Liver (tissue), 9 donors: ENCODE results near the gene CLDN6. TPM values are rescaled to one million over a fixed set of nuclear protein-coding genes. Genes with fewer than 3 reads are reported as not detected.

Experiments
- DNase-seq: peaks from one replicate; pipeline ENCODE4 v3.0.0-alpha.2; 2017; ENCODE audit warnings: low spot score
- H3K27ac ChIP-seq, 2 donors: one replicate each; pipeline ENCODE4 v1.7.0; 2013; ENCODE audit warnings: inconsistent platforms in 2 of 2, low read length in 2 of 2, control low read depth in 1 of 2, low read depth in 1 of 2, mild to moderate bottlenecking in 1 of 2
- H3K27me3 ChIP-seq, 4 donors: one replicate each; pipeline versions ENCODE4 v1.6.1 to v1.7.0; 2013; ENCODE audit warnings: low read length in 3 of 4, inconsistent platforms in 1 of 4, mild to moderate bottlenecking in 1 of 4, moderate library complexity in 1 of 4; ENCODE audit not compliant: control insufficient read depth in 4 of 4, insufficient read depth in 4 of 4
- H3K36me3 ChIP-seq, 4 donors: one replicate each; pipeline versions ENCODE4 v1.6.1 to v1.7.0; 2013; ENCODE audit warnings: low read length in 3 of 4, mild to moderate bottlenecking in 3 of 4, low read depth in 1 of 4, moderate library complexity in 1 of 4; ENCODE audit not compliant: control insufficient read depth in 4 of 4, insufficient read depth in 3 of 4
- H3K4me1 ChIP-seq, 4 donors: one replicate each; pipeline versions ENCODE4 v1.6.1 to v1.7.0; 2013; ENCODE audit warnings: low read length in 3 of 4, mild to moderate bottlenecking in 3 of 4, moderate library complexity in 1 of 4; ENCODE audit not compliant: control insufficient read depth in 4 of 4, insufficient read depth in 4 of 4
- H3K4me3 ChIP-seq, 3 donors: one replicate each; pipeline versions ENCODE4 v1.6.1 to v1.7.0; 2013; ENCODE audit warnings: low read length in 3 of 3, control low read depth in 1 of 3, low read depth in 1 of 3, mild to moderate bottlenecking in 1 of 3
- H3K9ac ChIP-seq, 2 donors: one replicate each; pipeline ENCODE4 v1.7.0; 2013; ENCODE audit warnings: low read length in 2 of 2, mild to moderate bottlenecking in 2 of 2, moderate library complexity in 2 of 2, control low read depth in 1 of 2, low read depth in 1 of 2
- H3K9me3 ChIP-seq, 4 donors: one replicate each; pipeline versions ENCODE4 v1.6.1 to v1.7.0; 2013; ENCODE audit warnings: low read length in 3 of 4; ENCODE audit not compliant: control insufficient read depth in 4 of 4
- CTCF ChIP-seq: fragments of 150-350 bp; IDR thresholded peaks from 2 replicates; pipeline ENCODE4 v1.5.1; 2017; ENCODE audit warnings: improper control_type of control experiment, low read depth, low read length; ENCODE audit not compliant: missing input control
- EGR1 ChIP-seq, 2 donors: IDR thresholded peaks; 2 replicates each; pipeline ENCODE4 v1.6.1; 2016 to 2018; ENCODE audit warnings: antibody characterized with exemption in 2 of 2, low read depth in 2 of 2
- FOXA1 ChIP-seq: IDR thresholded peaks from 2 replicates; pipeline ENCODE4 v1.6.1; 2016; ENCODE audit warnings: antibody characterized with exemption
- GABPA ChIP-seq, 2 donors: IDR thresholded peaks in 1 of 2; conservative IDR thresholded peaks in 1 of 2; 2 replicates each; pipeline ENCODE4 v1.6.1; 2016; ENCODE audit warnings: antibody characterized with exemption in 2 of 2, mild to moderate bottlenecking in 1 of 2, moderate library complexity in 1 of 2
- HNF4G ChIP-seq: IDR thresholded peaks from 2 replicates; pipeline ENCODE4 v1.6.1; 2016; ENCODE audit warnings: antibody characterized with exemption
- MAX ChIP-seq: IDR thresholded peaks from 2 replicates; pipeline ENCODE4 v1.6.1; 2016; ENCODE audit warnings: antibody characterized with exemption
- NR2F2 ChIP-seq: IDR thresholded peaks from 2 replicates; pipeline ENCODE4 v1.6.1; 2016; ENCODE audit warnings: antibody characterized with exemption
- RAD21 ChIP-seq, 2 donors: IDR thresholded peaks; 2 replicates each; pipeline ENCODE4 v1.6.1; 2016; ENCODE audit warnings: antibody characterized with exemption in 2 of 2, mild to moderate bottlenecking in 2 of 2
- REST ChIP-seq: IDR thresholded peaks from 2 replicates; pipeline ENCODE4 v1.6.1; 2016; ENCODE audit warnings: antibody characterized with exemption, mild to moderate bottlenecking
- RXRA ChIP-seq, 2 donors: IDR thresholded peaks; 2 replicates each; pipeline ENCODE4 v1.6.1; 2017 to 2018; ENCODE audit warnings: antibody characterized with exemption in 2 of 2, mild to moderate bottlenecking in 1 of 2
- WGBS: extraction: QIAGEN DNeasy Blood & Tissue Kit; methylation state at CpG from one replicate; pipeline ENCODE4 v1.1.7; 2013; 5-methylcytosine and 5-hydroxymethylcytosine counted together
- polyA plus RNA-seq, 2 donors: library from polyadenylated mRNA; stranded (reverse) in 1 of 2; unstranded in 1 of 2; fragments of 200-250 nt in 1 of 2; fragments of >200 nt in 1 of 2; fragmentation: Nextera tagmentation in 1 of 2; extraction: Ambion mirVana in 1 of 2; gene quantifications; one replicate each; pipeline versions ENCODE4 v1.2.1 to v1.2.3, GENCODE V29; 2013 to 2015
- total RNA-seq, 2 donors: library from RNA; depleted of rRNA; stranded (reverse); fragments of >200 nt; gene quantifications; one replicate each; pipeline ENCODE4 v1.2.3, GENCODE V29; 2014
- donor health status: healthy.
- donor health status: healthy.
- donor health status: healthy.
- donor health status: healthy.
- donor health status: healthy.

The CLDN6 gene
- total and polyA plus RNA-seq, 4 donors: 0.75 TPM; not detected in 3

- Histone ChIP-seq H3K27ac (no peak overlapping the region), H3K4me3 (peak overlapping the region in 1 of 3 donors; percentile 7), H3K9me3 (no peaks in the 10 kb centered on the region), H3K9ac (no peak overlapping the region), H3K36me3 (no peaks in the 10 kb centered on the region), H3K27me3 (peaks cover 0 to 14% (median 4%) of the 10 kb centered on the region in 4 donors), H3K4me1 (peaks cover 7 to 44% (median 34%) of the 10 kb centered on the region in 4 donors)
- TF ChIP-seq EGR1 (IDR thresholded peaks at IDR 0.05; ENCODE audit: low read depth in 2 of 2) (no peak), RAD21 (IDR thresholded peaks at IDR 0.05) (no peak), RXRA (IDR thresholded peaks at IDR 0.05) (no peak), GABPA (IDR thresholded peaks at IDR 0.05 in 1 of 2, conservative IDR thresholded peaks at IDR 0.05 in 1 of 2) (no peak)
- DNase-seq: no peak
- 13% methylated on average over 51 of the region's 51 CpGs for WGBS
These were observed 50.8 kb downstream of the CLDN6 start for GRCh38 chr16:2967211-2967631.

- peaks cover 0 to 14% (median 5%) of the 10 kb centered on the region in 4 donors for H3K27me3 ChIP-seq
- H3K4me1 ChIP-seq: peaks cover 7 to 44% (median 34%) of the 10 kb centered on the region in 4 donors
These were observed 51.2 kb downstream of the CLDN6 start for GRCh38 chr16:2966808-2967191.

More at GRCh38 chr16:2966808-2967191, 51.2 kb downstream of the CLDN6 start:
- H3K36me3 ChIP-seq: no peaks in the 10 kb centered on the region
- DNase-seq: no peak
- H3K4me3 ChIP-seq: peak overlapping the region in 1 of 3 donors; percentile 7
- 3% methylated on average over 46 of the region's 46 CpGs for WGBS
- no peaks in the 10 kb centered on the region for H3K9me3 ChIP-seq
- TF ChIP-seq MAX (no peak), FOXA1 (no peak), NR2F2 (no peak), HNF4G (no peak), CTCF (no peak), RAD21 (IDR thresholded peaks at IDR 0.05) (no peak), REST (no peak), RXRA (IDR thresholded peaks at IDR 0.05) (no peak)
- H3K27ac ChIP-seq: no peak overlapping the region
- H3K9ac ChIP-seq: no peak overlapping the region
